Esophagus muscularis mucosa (tissue), 4 donors: ENCODE measurements around the gene BMS1. TPM values are rescaled to one million over a fixed set of nuclear protein-coding genes. Genes with fewer than 3 reads are reported as not detected.

ENCODE experiments used
- DNase-seq: peaks from one replicate; pipeline ENCODE4 v3.0.0-alpha.2; 2017; ENCODE audit errors: extremely low spot score
- H3K27ac ChIP-seq, 4 donors: fragments of 200-600 bp; sonication (generic); replicated peaks in 1 of 4; 1 replicate in 3 of 4; 2 replicates in 1 of 4; pipeline ENCODE4 v1.5.1; 2016 to 2019; ENCODE audit warnings: mild to moderate bottlenecking in 1 of 4
- H3K27me3 ChIP-seq, 4 donors: fragments of 200-600 bp; sonication (generic); one replicate each; pipeline versions ENCODE4 v1.5.1 to v1.6.0; 2016 to 2019
- H3K36me3 ChIP-seq, 4 donors: fragments of 200-600 bp; sonication (generic); one replicate each; pipeline ENCODE4 v1.5.1; 2016 to 2019
- H3K4me1 ChIP-seq, 4 donors: fragments of 200-600 bp; sonication (generic); one replicate each; pipeline ENCODE4 v1.5.1; 2016 to 2019
- H3K4me3 ChIP-seq, 4 donors: fragments of 200-600 bp; sonication (generic); 1 replicate in 2 of 4; 2 replicates in 2 of 4; pipeline ENCODE4 v1.5.1; 2016 to 2019; ENCODE audit warnings: mild to moderate bottlenecking in 4 of 4, moderate library complexity in 1 of 4
- H3K9me3 ChIP-seq, 4 donors: fragments of 200-600 bp; sonication (generic); 1 replicate in 3 of 4; 2 replicates in 1 of 4; pipeline ENCODE4 v1.5.1; 2016 to 2019
- CTCF ChIP-seq, 3 experiments: fragments of 200-600 bp in 2 of 3; fragments of 450-650 bp in 1 of 3; sonication (generic) in 2 of 3; IDR thresholded peaks; one replicate each; pipeline ENCODE4 v1.5.1; 2017 to 2019; ENCODE audit warnings: antibody characterized with exemption in 3 of 3, mild to moderate bottlenecking in 2 of 3, moderate library complexity in 1 of 3
- EP300 ChIP-seq: sonication (generic); formaldehyde crosslinking; IDR thresholded peaks from one replicate; pipeline ENCODE4 v1.6.1; 2017; ENCODE audit warnings: antibody characterized with exemption
- POLR2A ChIP-seq: fragments of 450-650 bp; IDR thresholded peaks from one replicate; pipeline ENCODE4 v1.6.1; 2017; ENCODE audit warnings: antibody characterized with exemption, moderate library complexity, mild to moderate bottlenecking, low read depth
- POLR2AphosphoS5 ChIP-seq, 2 donors: sonication (generic); formaldehyde crosslinking; IDR thresholded peaks; one replicate each; pipeline ENCODE4 v1.6.1; 2017; ENCODE audit warnings: antibody characterized with exemption in 2 of 2
- WGBS: methylation state at CpG from one replicate; pipeline ENCODE4 v1.1.5; 2018; 5-methylcytosine and 5-hydroxymethylcytosine counted together
- intact Hi-C: fragments of 100-400 bp; cut with DNase I; formaldehyde crosslinking; loops from one replicate; pipeline ENCODE4 v1.15.1; 2023
- total RNA-seq, 4 donors: library from RNA; depleted of rRNA; stranded (reverse); fragments of >200 nt; gene quantifications; one replicate each; pipeline versions ENCODE4 v1.1.0 to v1.2.1, GENCODE V29; 2016

BMS1 gene
- total RNA-seq, 4 donors from 2014 or later: 10.4 to 14.6 (median 14.3) TPM

GRCh38 chr10:42755028-42755451 is 27.6 kb upstream of the BMS1 start:
- H3K36me3 ChIP-seq: no peaks in the 10 kb centered on the region
- no peaks in the 10 kb centered on the region for H3K9me3 ChIP-seq
- H3K27ac ChIP-seq: peak overlapping the region in 3 of 4 donors; percentile 5 to 57 (median 34)
- intact Hi-C loops: no loop called here
- DNase-seq: no peak
- peak overlapping the region; percentile 53 to 70 (median 56) for H3K4me3 ChIP-seq
- peaks cover 14 to 36% (median 31%) of the 10 kb centered on the region in 4 donors for H3K4me1 ChIP-seq
- H3K27me3 ChIP-seq: peaks cover 0 to 69% (median 26%) of the 10 kb centered on the region in 4 donors
- WGBS: 5% methylated on average over 7 of the region's 45 CpGs
- TF ChIP-seq POLR2AphosphoS5 (IDR thresholded peaks at IDR 0.05) (no peak), CTCF (IDR thresholded peaks at IDR 0.05) (peak in 1 of 3 experiments; percentile 6), POLR2A (no peak)

GRCh38 chr10:42755556-42756093 is 27.0 kb upstream of the BMS1 start:
- no peak for TF ChIP-seq CTCF (IDR thresholded peaks at IDR 0.05)

GRCh38 chr10:42767906-42768305 is 14.7 kb upstream of the BMS1 start:
- WGBS: 89% methylated on average over 20 of the region's 20 CpGs
- Histone ChIP-seq H3K27ac (no peak overlapping the region), H3K4me3 (no peak overlapping the region), H3K4me1 (no peaks in the 10 kb centered on the region), H3K36me3 (no peaks in the 10 kb centered on the region), H3K9me3 (no peaks in the 10 kb centered on the region), H3K27me3 (peaks cover 0 to 38% (median 0%) of the 10 kb centered on the region in 4 donors)
- DNase-seq: no peak
- intact Hi-C loops: no loop called here
- TF ChIP-seq POLR2A: no peak
- no peak for TF ChIP-seq EP300
- TF ChIP-seq CTCF (IDR thresholded peaks at IDR 0.05): no peak
- no peak for TF ChIP-seq POLR2AphosphoS5 (IDR thresholded peaks at IDR 0.05)

More at GRCh38 chr10:42755556-42756093, 27.0 kb upstream of the BMS1 start:
- Histone ChIP-seq H3K27ac (no peak overlapping the region), H3K36me3 (no peaks in the 10 kb centered on the region), H3K4me1 (peaks cover 14 to 36% (median 31%) of the 10 kb centered on the region in 4 donors), H3K4me3 (peak overlapping the region in 3 of 4 donors; percentile 53 to 70 (median 55)), H3K9me3 (no peaks in the 10 kb centered on the region), H3K27me3 (peaks cover 0 to 69% (median 26%) of the 10 kb centered on the region in 4 donors)
- DNase-seq: no peak
- intact Hi-C loops: no loop called here
- WGBS: 62% methylated on average over 8 of the region's 10 CpGs

GRCh38 chr10:42768581-42769152 is 13.9 kb upstream of the BMS1 start:
- WGBS: 85% methylated on average over 16 of the region's 18 CpGs
- no peak for TF ChIP-seq POLR2A
- TF ChIP-seq CTCF (IDR thresholded peaks at IDR 0.05): no peak
- no peak for TF ChIP-seq POLR2AphosphoS5 (IDR thresholded peaks at IDR 0.05)
- TF ChIP-seq EP300: no peak

GRCh38 chr10:42769173-42769572 is 13.4 kb upstream of the BMS1 start:
- intact Hi-C loops: no loop called here
- peaks cover 0 to 29% (median 0%) of the 10 kb centered on the region in 4 donors for H3K27me3 ChIP-seq
- no peaks in the 10 kb centered on the region for H3K9me3 ChIP-seq
- no peaks in the 10 kb centered on the region for H3K4me1 ChIP-seq
- 93% methylated on average over 8 of the region's 10 CpGs for WGBS
- H3K4me3 ChIP-seq: no peak overlapping the region
- H3K27ac ChIP-seq: no peak overlapping the region
- DNase-seq: peak; percentile 62
- H3K36me3 ChIP-seq: no peaks in the 10 kb centered on the region
- TF ChIP-seq POLR2AphosphoS5 (IDR thresholded peaks at IDR 0.05) (no peak), POLR2A (no peak), EP300 (no peak), CTCF (IDR thresholded peaks at IDR 0.05) (no peak)

More at GRCh38 chr10:42768581-42769152, 13.9 kb upstream of the BMS1 start:
- no peaks in the 10 kb centered on the region for H3K9me3 ChIP-seq
- no peak overlapping the region for H3K27ac ChIP-seq
- H3K4me1 ChIP-seq: no peaks in the 10 kb centered on the region
- DNase-seq: peak; percentile 66
- no peaks in the 10 kb centered on the region for H3K36me3 ChIP-seq
- H3K27me3 ChIP-seq: peaks cover 0 to 34% (median 0%) of the 10 kb centered on the region in 4 donors
- intact Hi-C loops: no loop called here
- H3K4me3 ChIP-seq: no peak overlapping the region
